Fibroblast of villous mesenchyme (primary cell): ENCODE measurements around the gene CALR. TPM values are rescaled to one million over a fixed set of nuclear protein-coding genes. Genes with fewer than 3 reads are reported as not detected.
"Not testable (repeated sequence)": the region's sequence is repeated elsewhere in the genome, so short reads cannot be mapped to it uniquely, and the experiment has no call there.

Source experiments
- DNase-seq: peaks from one replicate; pipeline ENCODE4 v3.0.0-alpha.2; 2010; ENCODE audit warnings: low read depth
- H3K4me3 ChIP-seq: 2 replicates; pipeline ENCODE4 v1.5.1; 2011; ENCODE audit warnings: low read depth, mild to moderate bottlenecking, low read length
- total RNA-seq: library from RNA; depleted of rRNA; stranded (reverse); fragments of >200 nt; gene quantifications from 2 replicates; pipeline ENCODE4 v1.2.3, GENCODE V29; 2012
- TF ChIP-seq, protein P1 (sequence below): IDR thresholded peaks from 2 replicates; pipeline ENCODE4 v1.5.1; 2012; ENCODE audit warnings: low read depth, mild to moderate bottlenecking, low read length; ENCODE audit not compliant: insufficient read depth

The CALR gene
- total RNA-seq: 2,107 and 2,588 TPM in 2 replicates

DNA sequence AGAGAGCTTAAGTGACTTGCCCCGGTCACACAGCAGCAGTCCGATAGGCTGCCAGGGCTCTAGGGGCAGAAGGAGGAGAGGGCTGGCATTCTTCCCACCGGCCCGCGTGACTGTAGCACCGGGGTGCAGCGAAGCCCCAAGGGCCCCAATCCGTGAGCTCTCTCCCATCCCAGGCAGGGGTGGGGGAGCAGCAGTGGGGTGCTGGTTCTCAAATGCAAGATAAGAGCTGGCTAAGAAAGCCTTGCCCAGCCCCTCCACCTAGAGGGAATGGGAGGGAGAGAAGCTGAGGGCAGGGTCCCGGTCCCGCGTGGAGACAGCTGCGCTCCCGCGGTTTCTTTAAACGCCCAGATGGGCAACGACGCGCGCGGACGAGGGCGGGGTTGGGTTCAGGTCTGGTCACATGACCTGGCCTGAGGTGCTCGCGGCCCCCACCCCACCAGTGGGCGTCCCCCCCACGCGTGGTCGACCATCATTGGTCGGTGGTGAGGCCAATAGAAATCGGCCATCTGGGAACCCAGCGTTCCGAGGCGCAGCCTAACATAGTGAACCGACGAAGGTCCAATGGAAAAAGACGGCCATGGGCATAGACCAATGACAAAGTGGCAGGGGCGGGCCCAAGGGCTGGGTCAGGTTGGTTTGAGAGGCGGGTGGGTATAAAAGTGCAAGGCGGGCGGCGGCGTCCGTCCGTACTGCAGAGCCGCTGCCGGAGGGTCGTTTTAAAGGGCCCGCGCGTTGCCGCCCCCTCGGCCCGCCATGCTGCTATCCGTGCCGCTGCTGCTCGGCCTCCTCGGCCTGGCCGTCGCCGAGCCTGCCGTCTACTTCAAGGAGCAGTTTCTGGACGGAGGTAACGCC is at the start of gene CALR:
Gene CALR (plus strand): TSS at position 683 of the 852 bp plus-strand sequence. CDS start 71 bp downstream, at position 754.
- DNase-seq: peak; percentile 100
- TF ChIP-seq, protein P1, sequence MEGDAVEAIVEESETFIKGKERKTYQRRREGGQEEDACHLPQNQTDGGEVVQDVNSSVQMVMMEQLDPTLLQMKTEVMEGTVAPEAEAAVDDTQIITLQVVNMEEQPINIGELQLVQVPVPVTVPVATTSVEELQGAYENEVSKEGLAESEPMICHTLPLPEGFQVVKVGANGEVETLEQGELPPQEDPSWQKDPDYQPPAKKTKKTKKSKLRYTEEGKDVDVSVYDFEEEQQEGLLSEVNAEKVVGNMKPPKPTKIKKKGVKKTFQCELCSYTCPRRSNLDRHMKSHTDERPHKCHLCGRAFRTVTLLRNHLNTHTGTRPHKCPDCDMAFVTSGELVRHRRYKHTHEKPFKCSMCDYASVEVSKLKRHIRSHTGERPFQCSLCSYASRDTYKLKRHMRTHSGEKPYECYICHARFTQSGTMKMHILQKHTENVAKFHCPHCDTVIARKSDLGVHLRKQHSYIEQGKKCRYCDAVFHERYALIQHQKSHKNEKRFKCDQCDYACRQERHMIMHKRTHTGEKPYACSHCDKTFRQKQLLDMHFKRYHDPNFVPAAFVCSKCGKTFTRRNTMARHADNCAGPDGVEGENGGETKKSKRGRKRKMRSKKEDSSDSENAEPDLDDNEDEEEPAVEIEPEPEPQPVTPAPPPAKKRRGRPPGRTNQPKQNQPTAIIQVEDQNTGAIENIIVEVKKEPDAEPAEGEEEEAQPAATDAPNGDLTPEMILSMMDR: no peak
- H3K4me3 ChIP-seq: peak within 1 kb of the TSS; percentile 92

DNA sequence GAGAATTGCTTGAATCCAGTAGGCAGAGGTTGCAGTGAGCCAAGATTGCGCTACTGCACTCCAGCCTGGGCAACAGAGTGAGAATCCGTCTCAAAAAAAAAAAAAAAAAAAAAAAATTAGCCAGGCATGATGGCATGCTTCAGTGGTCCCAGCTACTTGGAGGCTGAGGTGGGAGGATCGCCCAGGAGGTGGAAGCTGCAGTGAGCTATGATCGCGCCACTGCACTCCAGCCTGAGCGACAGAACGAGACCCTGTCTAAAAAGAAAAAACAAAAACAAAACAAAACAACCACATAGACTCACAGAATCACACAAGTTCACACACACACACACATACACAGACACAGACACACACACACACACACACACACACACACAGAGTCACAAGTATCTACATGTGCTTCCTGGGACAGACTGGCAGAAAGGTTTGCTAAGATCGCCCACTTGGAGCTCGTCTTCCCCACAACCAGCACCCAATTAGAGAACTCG is 48.1 kb upstream of the CALR start:
- peak overlapping the region; percentile 33 for H3K4me3 ChIP-seq

DNA sequence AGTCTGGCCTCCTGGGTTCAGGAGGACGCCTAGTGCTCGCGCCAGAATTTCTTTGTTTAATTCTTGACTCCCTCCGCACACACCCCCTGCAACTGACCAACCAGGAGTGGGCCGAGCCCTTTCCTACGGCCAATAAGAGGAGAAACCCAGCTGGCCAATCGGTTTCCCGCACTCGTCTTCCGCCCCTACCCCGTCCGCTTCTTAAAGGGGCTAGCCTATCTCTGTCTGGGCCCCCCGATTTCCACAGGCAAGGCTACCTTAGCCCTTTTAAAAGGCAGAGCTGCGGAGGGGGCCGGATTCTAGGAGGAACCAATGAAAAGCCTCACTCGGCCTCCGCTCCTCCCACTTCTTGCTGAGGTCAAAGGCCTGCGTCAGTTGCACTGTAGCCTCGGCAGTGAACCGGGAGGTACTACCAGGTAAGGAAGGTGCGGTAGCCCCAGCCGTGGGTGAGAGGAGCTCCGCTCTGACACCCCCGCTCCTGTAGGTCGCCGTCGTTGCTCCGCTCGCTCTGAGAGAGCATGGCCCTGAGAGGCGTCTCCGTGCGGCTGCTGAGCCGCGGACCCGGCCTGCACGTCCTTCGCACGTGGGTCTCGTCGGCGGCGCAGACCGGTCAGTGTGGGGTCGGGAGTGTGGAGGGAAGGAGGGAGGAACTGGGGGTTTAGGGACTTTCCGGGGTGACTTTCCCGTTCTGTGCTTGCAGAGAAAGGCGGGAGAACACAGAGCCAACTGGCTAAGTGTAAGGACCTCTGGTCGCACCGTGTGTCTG is 47.4 kb upstream of the CALR start, which contains the start of gene GCDH:
Gene GCDH (plus strand): TSS at position 374 of the 766 bp plus-strand sequence. CDS start 145 bp downstream, at position 519.
- peak; percentile 99 for DNase-seq
- TF ChIP-seq, protein P1: no peak
- peak within 1 kb of the TSS; percentile 94 for H3K4me3 ChIP-seq

More for the DNA sequence above, 48.1 kb upstream of the CALR start:
- not testable (repeated sequence) for DNase-seq

DNA sequence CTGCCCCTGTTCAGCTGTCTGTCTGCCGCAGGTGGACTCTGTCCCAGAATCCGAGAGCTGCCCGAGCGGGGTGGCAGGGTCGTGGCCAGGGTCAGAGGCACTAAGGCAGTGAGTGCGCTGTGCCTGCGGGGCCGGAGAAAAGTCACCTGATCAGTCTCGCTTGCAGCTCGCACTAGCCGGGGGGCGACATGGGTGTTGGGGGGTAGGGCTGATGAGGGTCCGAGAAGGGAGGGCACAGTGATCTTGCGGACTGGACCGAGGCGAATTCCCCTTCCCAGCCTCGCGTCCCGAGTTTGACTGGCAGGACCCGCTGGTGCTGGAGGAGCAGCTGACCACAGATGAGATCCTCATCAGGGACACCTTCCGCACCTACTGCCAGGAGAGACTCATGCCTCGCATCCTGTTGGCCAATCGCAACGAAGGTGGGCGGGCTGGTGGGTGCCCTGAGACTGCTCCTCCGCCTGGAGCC is 46.8 kb upstream of the CALR start:
- H3K4me3 ChIP-seq: peak overlapping the region; percentile 94
- DNase-seq: no peak

DNA sequence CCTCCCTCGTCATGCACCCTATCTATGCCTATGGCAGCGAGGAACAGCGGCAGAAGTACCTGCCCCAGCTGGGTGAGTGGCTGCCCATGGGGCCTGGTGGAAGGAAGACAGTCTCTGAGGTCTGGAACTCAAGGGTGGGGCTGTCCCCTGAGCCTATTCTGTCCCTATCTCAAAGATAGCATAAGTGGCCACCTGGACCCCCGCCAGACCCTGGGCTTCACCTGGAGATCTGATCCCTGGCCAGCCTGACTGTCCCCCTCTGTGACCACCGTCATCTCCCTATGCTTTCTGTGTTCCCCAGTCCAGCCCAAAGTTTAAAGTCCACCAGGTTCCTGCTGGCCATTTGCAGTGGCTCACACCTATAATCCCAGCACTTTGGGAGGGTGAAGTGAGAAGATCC is 44.8 kb upstream of the CALR start:
- DNase-seq: no peak
- TF ChIP-seq, protein P1: no peak
- no peak overlapping the region for H3K4me3 ChIP-seq

More for the DNA sequence above, 46.8 kb upstream of the CALR start:
- TF ChIP-seq, protein P1: no peak

DNA sequence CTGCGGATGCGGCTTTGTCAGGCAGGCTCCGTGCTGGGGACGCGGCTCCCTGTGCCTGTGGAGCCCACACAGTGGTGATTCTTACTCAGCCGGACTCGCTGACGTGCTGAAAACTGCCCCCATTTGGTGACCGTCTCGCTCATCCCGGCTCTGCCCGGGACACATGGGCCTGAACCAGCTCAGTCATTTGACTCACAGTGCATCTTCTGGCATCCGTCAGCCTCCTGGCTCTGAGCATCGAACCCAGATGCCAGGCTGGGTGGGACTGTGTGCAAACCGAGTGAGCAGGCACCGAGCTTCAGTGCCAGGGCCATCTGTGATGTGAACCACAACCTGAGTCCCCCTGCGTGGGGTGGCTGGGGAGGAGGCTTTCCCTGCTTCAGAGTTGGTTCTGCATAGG is 41.9 kb upstream of the CALR start:
- DNase-seq: no peak
- H3K4me3 ChIP-seq: no peak overlapping the region
- TF ChIP-seq, protein P1: no peak
